DOHH2 (cell line): Measurements from ENCODE around the gene NBEAL2.

Experiments
- H3F3A ChIP-seq: fragments of 200-600 bp; sonication (generic), shearing (Covaris generic); 2 replicates; pipeline ENCODE4 v1.6.0; 2016; ENCODE audit warnings: antibody characterized with exemption, mild to moderate bottlenecking; ENCODE audit not compliant: control insufficient read depth, insufficient read depth
- H3K27ac ChIP-seq: fragments of 200-600 bp; sonication (generic); 2 replicates; pipeline ENCODE4 v1.5.1; 2014; ENCODE audit warnings: low read depth, mild to moderate bottlenecking, low read length, moderate library complexity
- H3K27me3 ChIP-seq: fragments of 200-600 bp; sonication (generic); 2 replicates; pipeline ENCODE4 v1.6.1; 2014; ENCODE audit warnings: mild to moderate bottlenecking, low read length, mixed read lengths; ENCODE audit not compliant: control insufficient read depth
- H3K36me3 ChIP-seq: fragments of 200-600 bp; sonication (generic); 2 replicates; pipeline ENCODE4 v1.6.1; 2014; ENCODE audit warnings: mild to moderate bottlenecking, low read length, moderate library complexity, mixed read lengths; ENCODE audit not compliant: control insufficient read depth
- H3K4me1 ChIP-seq: fragments of 200-600 bp; sonication (generic); 2 replicates; pipeline ENCODE4 v1.6.1; 2014; ENCODE audit warnings: mild to moderate bottlenecking, low read length, mixed read lengths; ENCODE audit not compliant: control insufficient read depth
- H3K4me2 ChIP-seq: fragments of 200-600 bp; sonication (generic); 2 replicates; pipeline ENCODE4 v1.6.0; 2014; ENCODE audit warnings: mild to moderate bottlenecking, low read length, moderate library complexity
- H3K4me3 ChIP-seq: fragments of 200-600 bp; sonication (generic); 2 replicates; pipeline ENCODE4 v1.5.1; 2014; ENCODE audit warnings: mild to moderate bottlenecking, low read length, mixed read lengths
- H3K79me2 ChIP-seq: fragments of 200-600 bp; sonication (generic); 2 replicates; pipeline ENCODE4 v1.6.1; 2014; ENCODE audit warnings: mild to moderate bottlenecking, low read length, mixed read lengths; ENCODE audit not compliant: control insufficient read depth
- H3K9me2 ChIP-seq: fragments of 200-600 bp; sonication (generic); replicated peaks from 2 replicates; pipeline ENCODE4 v1.6.1; 2014; ENCODE audit warnings: mild to moderate bottlenecking, low read length, mixed read lengths; ENCODE audit not compliant: control insufficient read depth
- H3K9me3 ChIP-seq: fragments of 200-600 bp; sonication (generic); 2 replicates; pipeline ENCODE4 v1.6.1; 2014; ENCODE audit warnings: antibody characterized with exemption, low read length, mixed read lengths; ENCODE audit not compliant: control insufficient read depth, insufficient read depth
- H4K20me1 ChIP-seq: fragments of 200-600 bp; sonication (generic); 2 replicates; pipeline ENCODE4 v1.6.0; 2014; ENCODE audit warnings: low read depth, mild to moderate bottlenecking, antibody characterized with exemption, low read length, moderate library complexity; ENCODE audit not compliant: control insufficient read depth, insufficient read depth
- CTCF ChIP-seq: fragments of 200-600 bp; sonication (generic); IDR thresholded peaks from one replicate; pipeline ENCODE4 v1.5.1; 2014; ENCODE audit warnings: antibody characterized with exemption, mild to moderate bottlenecking, low read depth, low read length; ENCODE audit not compliant: poor library complexity, severe bottlenecking
- EZH2phosphoT487 ChIP-seq: fragments of 200-600 bp; sonication (generic); IDR thresholded peaks from 2 replicates; pipeline ENCODE4 v1.6.1; 2017; ENCODE audit warnings: borderline replicate concordance, mild to moderate bottlenecking, antibody characterized with exemption, low read length, moderate library complexity, mixed read lengths

The NBEAL2 gene

GRCh38 chr3:46948830-46949671 is 30.4 kb upstream of the NBEAL2 start:
- peaks cover 71% of the 10 kb centered on the region for H3K36me3 ChIP-seq
- H3K4me2 ChIP-seq = no peak overlapping the region
- H3K4me1 ChIP-seq = peaks cover 44% of the 10 kb centered on the region
- peaks cover 46% of the 10 kb centered on the region for H4K20me1 ChIP-seq
- H3K9me2 ChIP-seq = no peaks in the 10 kb centered on the region
- peaks cover 98% of the 10 kb centered on the region for H3K79me2 ChIP-seq
- H3F3A ChIP-seq = no peaks in the 10 kb centered on the region
- H3K27ac ChIP-seq = no peak overlapping the region
- no peak overlapping the region for H3K4me3 ChIP-seq
- H3K9me3 ChIP-seq = no peaks in the 10 kb centered on the region
- TF ChIP-seq CTCF (no peak), EZH2phosphoT487 (no peak)
- H3K27me3 ChIP-seq = no peaks in the 10 kb centered on the region

- Histone ChIP-seq H3K4me3 (no peak overlapping the region), H3K4me1 (peaks cover 55% of the 10 kb centered on the region), H3K27me3 (no peaks in the 10 kb centered on the region), H3F3A (no peaks in the 10 kb centered on the region), H3K36me3 (peaks cover 69% of the 10 kb centered on the region), H3K27ac (no peak overlapping the region), H4K20me1 (peaks cover 46% of the 10 kb centered on the region; the same call in 1 of the 2 replicates), H3K9me3 (no peaks in the 10 kb centered on the region), H3K79me2 (peaks cover 98% of the 10 kb centered on the region), H3K9me2 (no peaks in the 10 kb centered on the region), H3K4me2 (no peak overlapping the region)
- no peak for TF ChIP-seq CTCF
Measured at GRCh38 chr3:46950177-46950576, 29.3 kb upstream of the NBEAL2 start.

GRCh38 chr3:46950650-46951241 is 28.7 kb upstream of the NBEAL2 start:
- no peak overlapping the region for H3K4me3 ChIP-seq
- H4K20me1 ChIP-seq = peaks cover 48% of the 10 kb centered on the region; the same call in 1 of the 2 replicates
- no peaks in the 10 kb centered on the region for H3K27me3 ChIP-seq
- H3F3A ChIP-seq = no peaks in the 10 kb centered on the region
- H3K9me2 ChIP-seq = no peaks in the 10 kb centered on the region
- H3K4me2 ChIP-seq = no peak overlapping the region
- H3K4me1 ChIP-seq = peaks cover 61% of the 10 kb centered on the region
- H3K79me2 ChIP-seq = peaks cover 98% of the 10 kb centered on the region
- H3K27ac ChIP-seq = no peak overlapping the region
- TF ChIP-seq CTCF = no peak
- TF ChIP-seq EZH2phosphoT487 = no peak
- peaks cover 66% of the 10 kb centered on the region for H3K36me3 ChIP-seq
- no peaks in the 10 kb centered on the region for H3K9me3 ChIP-seq
